ENCODE measurements around the gene SHISA9.

DNA sequence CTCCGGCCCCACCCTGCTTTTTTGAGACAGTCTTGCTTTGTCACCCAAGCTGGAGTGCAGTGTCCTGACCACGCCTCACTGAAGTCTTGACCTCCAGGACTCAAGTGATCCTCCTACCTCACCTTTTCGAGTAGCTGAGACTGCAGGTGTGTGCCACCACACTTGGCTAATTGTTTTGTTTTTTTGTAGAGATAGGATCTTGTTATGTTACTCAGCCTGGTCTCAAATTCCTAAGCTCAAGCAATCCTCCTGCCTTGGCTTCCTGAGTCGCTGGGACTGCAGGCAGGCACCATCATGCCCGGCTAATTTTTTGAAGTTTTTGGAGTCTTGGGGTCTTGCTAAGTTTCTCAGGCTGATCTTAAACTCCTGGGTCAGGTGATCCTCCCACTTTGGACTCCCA lies 206.7 kb downstream of the SHISA9 start:
- TF ChIP-seq, protein P1, sequence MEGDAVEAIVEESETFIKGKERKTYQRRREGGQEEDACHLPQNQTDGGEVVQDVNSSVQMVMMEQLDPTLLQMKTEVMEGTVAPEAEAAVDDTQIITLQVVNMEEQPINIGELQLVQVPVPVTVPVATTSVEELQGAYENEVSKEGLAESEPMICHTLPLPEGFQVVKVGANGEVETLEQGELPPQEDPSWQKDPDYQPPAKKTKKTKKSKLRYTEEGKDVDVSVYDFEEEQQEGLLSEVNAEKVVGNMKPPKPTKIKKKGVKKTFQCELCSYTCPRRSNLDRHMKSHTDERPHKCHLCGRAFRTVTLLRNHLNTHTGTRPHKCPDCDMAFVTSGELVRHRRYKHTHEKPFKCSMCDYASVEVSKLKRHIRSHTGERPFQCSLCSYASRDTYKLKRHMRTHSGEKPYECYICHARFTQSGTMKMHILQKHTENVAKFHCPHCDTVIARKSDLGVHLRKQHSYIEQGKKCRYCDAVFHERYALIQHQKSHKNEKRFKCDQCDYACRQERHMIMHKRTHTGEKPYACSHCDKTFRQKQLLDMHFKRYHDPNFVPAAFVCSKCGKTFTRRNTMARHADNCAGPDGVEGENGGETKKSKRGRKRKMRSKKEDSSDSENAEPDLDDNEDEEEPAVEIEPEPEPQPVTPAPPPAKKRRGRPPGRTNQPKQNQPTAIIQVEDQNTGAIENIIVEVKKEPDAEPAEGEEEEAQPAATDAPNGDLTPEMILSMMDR (IDR thresholded peaks at IDR 0.05; ENCODE audit: insufficient read depth, low read length), result no peak
- TF ChIP-seq, protein P2, sequence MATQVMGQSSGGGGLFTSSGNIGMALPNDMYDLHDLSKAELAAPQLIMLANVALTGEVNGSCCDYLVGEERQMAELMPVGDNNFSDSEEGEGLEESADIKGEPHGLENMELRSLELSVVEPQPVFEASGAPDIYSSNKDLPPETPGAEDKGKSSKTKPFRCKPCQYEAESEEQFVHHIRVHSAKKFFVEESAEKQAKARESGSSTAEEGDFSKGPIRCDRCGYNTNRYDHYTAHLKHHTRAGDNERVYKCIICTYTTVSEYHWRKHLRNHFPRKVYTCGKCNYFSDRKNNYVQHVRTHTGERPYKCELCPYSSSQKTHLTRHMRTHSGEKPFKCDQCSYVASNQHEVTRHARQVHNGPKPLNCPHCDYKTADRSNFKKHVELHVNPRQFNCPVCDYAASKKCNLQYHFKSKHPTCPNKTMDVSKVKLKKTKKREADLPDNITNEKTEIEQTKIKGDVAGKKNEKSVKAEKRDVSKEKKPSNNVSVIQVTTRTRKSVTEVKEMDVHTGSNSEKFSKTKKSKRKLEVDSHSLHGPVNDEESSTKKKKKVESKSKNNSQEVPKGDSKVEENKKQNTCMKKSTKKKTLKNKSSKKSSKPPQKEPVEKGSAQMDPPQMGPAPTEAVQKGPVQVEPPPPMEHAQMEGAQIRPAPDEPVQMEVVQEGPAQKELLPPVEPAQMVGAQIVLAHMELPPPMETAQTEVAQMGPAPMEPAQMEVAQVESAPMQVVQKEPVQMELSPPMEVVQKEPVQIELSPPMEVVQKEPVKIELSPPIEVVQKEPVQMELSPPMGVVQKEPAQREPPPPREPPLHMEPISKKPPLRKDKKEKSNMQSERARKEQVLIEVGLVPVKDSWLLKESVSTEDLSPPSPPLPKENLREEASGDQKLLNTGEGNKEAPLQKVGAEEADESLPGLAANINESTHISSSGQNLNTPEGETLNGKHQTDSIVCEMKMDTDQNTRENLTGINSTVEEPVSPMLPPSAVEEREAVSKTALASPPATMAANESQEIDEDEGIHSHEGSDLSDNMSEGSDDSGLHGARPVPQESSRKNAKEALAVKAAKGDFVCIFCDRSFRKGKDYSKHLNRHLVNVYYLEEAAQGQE (IDR thresholded peaks at IDR 0.05; ENCODE audit: insufficient replicate concordance, low read depth), result no peak
- TF ChIP-seq POLR2AphosphoS5 (IDR thresholded peaks at IDR 0.05; ENCODE audit: low read depth) (no peak), GABPA (IDR thresholded peaks at IDR 0.05; ENCODE audit: low read depth) (no peak)

All from HL-60 (cell line).